WTC11 (cell line): Measurements from ENCODE around the gene CCDC15. TPM values are rescaled to one million over a fixed set of nuclear protein-coding genes. Genes with fewer than 3 reads are reported as not detected.

Experiments used
- ATAC-seq: fragments of 200-7000 bp; cut with Tn5 transposase; 2 replicates; pipeline ENCODE4 v1.10.0; 2021; ENCODE audit warnings: mild to moderate bottlenecking, moderate library complexity
- CTCF ChIA-PET: fragments of 300-600 bp; sonication (Branson Sonifier 250); formaldehyde crosslinking; loops from one replicate; lab custom pipeline; 2021; ENCODE audit warnings: antibody characterized with exemption; lab: Charles Lee
- POLR2A ChIA-PET: fragments of 350-600 bp; sonication (Branson Sonifier 250); formaldehyde crosslinking; loops from one replicate; lab custom pipeline; 2021; ENCODE audit warnings: antibody characterized with exemption; lab: Charles Lee
- DNase-seq: peaks from one replicate; pipeline ENCODE4 v3.0.0; 2021; ENCODE audit warnings: low spot score
- H3K27ac Mint-ChIP-seq: 2 replicates; pipeline ENCODE4 v1.8.0; 2021; ENCODE audit warnings: mixed read lengths
- H3K27me3 Mint-ChIP-seq: 2 replicates; pipeline ENCODE4 v1.8.0; 2021; ENCODE audit warnings: low read depth, mild to moderate bottlenecking, moderate library complexity, mixed read lengths
- H3K36me3 Mint-ChIP-seq: 2 replicates; pipeline ENCODE4 v1.8.0; 2021; ENCODE audit warnings: mixed read lengths
- H3K4me1 Mint-ChIP-seq: 2 replicates; pipeline ENCODE4 v1.8.0; 2022; ENCODE audit warnings: mixed read lengths
- H3K4me3 Mint-ChIP-seq: 2 replicates; pipeline ENCODE4 v1.8.0; 2021; ENCODE audit warnings: mild to moderate bottlenecking, moderate library complexity, mixed read lengths
- H3K9me3 Mint-ChIP-seq: 2 replicates; pipeline ENCODE4 v1.8.0; 2021; ENCODE audit warnings: mixed read lengths
- ESRRA ChIP-seq: sonication (generic); formaldehyde crosslinking; IDR thresholded peaks from 2 replicates; pipeline ENCODE4 v1.8.1; 2022; ENCODE audit warnings: mild to moderate bottlenecking, missing genetic modification reagents, borderline replicate concordance
- ETV6 ChIP-seq: sonication (generic); formaldehyde crosslinking; IDR thresholded peaks from 2 replicates; pipeline ENCODE4 v1.8.1; 2022; ENCODE audit warnings: mild to moderate bottlenecking, missing genetic modification reagents
- FOXP1 ChIP-seq: sonication (generic); formaldehyde crosslinking; IDR thresholded peaks from 2 replicates; pipeline ENCODE4 v1.8.0; 2022; ENCODE audit warnings: missing genetic modification reagents, mild to moderate bottlenecking, moderate library complexity, borderline replicate concordance
- MYBL2 ChIP-seq: sonication (generic); formaldehyde crosslinking; IDR thresholded peaks from 2 replicates; pipeline ENCODE4 v1.8.1; 2023; ENCODE audit warnings: mild to moderate bottlenecking, moderate library complexity, missing genetic modification reagents
- NR2C2 ChIP-seq: sonication (generic); formaldehyde crosslinking; IDR thresholded peaks from 2 replicates; pipeline ENCODE4 v1.8.0; 2022; ENCODE audit warnings: mild to moderate bottlenecking, missing genetic modification reagents
- OVOL2 ChIP-seq: fragments of 250-450 bp; sonication (Bioruptor Pico); IDR thresholded peaks from 2 replicates; pipeline ENCODE4 v1.9.0; 2021; ENCODE audit warnings: mild to moderate bottlenecking, borderline replicate concordance
- RORB ChIP-seq: fragments of 250-450 bp; sonication (Bioruptor Pico); IDR thresholded peaks from 2 replicates; pipeline ENCODE4 v1.9.0; 2021; ENCODE audit warnings: mild to moderate bottlenecking
- SMAD3 ChIP-seq: sonication (generic); formaldehyde crosslinking; IDR thresholded peaks from 2 replicates; pipeline ENCODE4 v1.8.0; 2022; ENCODE audit warnings: missing genetic modification reagents, mild to moderate bottlenecking, borderline replicate concordance
- SOX15 ChIP-seq: fragments of 250-450 bp; sonication (Bioruptor Pico); IDR thresholded peaks from 2 replicates; pipeline ENCODE4 v1.9.0; 2021; ENCODE audit warnings: mild to moderate bottlenecking
- SP1 ChIP-seq: sonication (generic); formaldehyde crosslinking; conservative IDR thresholded peaks from 2 replicates; pipeline ENCODE4 v1.8.1; 2022; ENCODE audit warnings: missing genetic modification reagents
- TEAD4 ChIP-seq: sonication (generic); formaldehyde crosslinking; IDR thresholded peaks from 2 replicates; pipeline ENCODE4 v1.8.0; 2022; ENCODE audit warnings: mild to moderate bottlenecking, missing genetic modification reagents
- ZNF232 ChIP-seq: sonication (generic); formaldehyde crosslinking; IDR thresholded peaks from 2 replicates; pipeline ENCODE4 v1.8.0; 2022; ENCODE audit warnings: mild to moderate bottlenecking, missing genetic modification reagents
- ZNF396 ChIP-seq: fragments of 250-450 bp; sonication (Bioruptor Pico); IDR thresholded peaks from 2 replicates; pipeline ENCODE4 v1.8.0; 2021; ENCODE audit warnings: mild to moderate bottlenecking, moderate library complexity, borderline replicate concordance
- total RNA-seq: library from RNA; stranded (reverse); gene quantifications from 3 replicates; pipeline ENCODE4 v1.2.3, GENCODE V29; 2021
- TF ChIP-seq, protein P1 (sequence below): sonication (generic); formaldehyde crosslinking; IDR thresholded peaks from 2 replicates; pipeline ENCODE4 v1.8.0; 2022; ENCODE audit warnings: mild to moderate bottlenecking, missing genetic modification reagents
- TF ChIP-seq, protein P2 (sequence below): sonication (generic); formaldehyde crosslinking; IDR thresholded peaks from 2 replicates; pipeline ENCODE4 v1.8.1; 2023; ENCODE audit warnings: mild to moderate bottlenecking, missing genetic modification reagents, moderate library complexity
- TF ChIP-seq, protein P3 (sequence below): fragments of 250-450 bp; sonication (Bioruptor Pico); IDR thresholded peaks from 2 replicates; pipeline ENCODE4 v1.9.0; 2021; ENCODE audit warnings: moderate library complexity, mild to moderate bottlenecking, inconsistent platforms, borderline replicate concordance
- TF ChIP-seq, protein P4 (sequence below): sonication (generic); formaldehyde crosslinking; IDR thresholded peaks from 2 replicates; pipeline ENCODE4 v1.8.0; 2023; ENCODE audit warnings: missing genetic modification reagents

The CCDC15 gene
- total RNA-seq, 1 experiment from 2014 or later, result 2.4 TPM

DNA sequence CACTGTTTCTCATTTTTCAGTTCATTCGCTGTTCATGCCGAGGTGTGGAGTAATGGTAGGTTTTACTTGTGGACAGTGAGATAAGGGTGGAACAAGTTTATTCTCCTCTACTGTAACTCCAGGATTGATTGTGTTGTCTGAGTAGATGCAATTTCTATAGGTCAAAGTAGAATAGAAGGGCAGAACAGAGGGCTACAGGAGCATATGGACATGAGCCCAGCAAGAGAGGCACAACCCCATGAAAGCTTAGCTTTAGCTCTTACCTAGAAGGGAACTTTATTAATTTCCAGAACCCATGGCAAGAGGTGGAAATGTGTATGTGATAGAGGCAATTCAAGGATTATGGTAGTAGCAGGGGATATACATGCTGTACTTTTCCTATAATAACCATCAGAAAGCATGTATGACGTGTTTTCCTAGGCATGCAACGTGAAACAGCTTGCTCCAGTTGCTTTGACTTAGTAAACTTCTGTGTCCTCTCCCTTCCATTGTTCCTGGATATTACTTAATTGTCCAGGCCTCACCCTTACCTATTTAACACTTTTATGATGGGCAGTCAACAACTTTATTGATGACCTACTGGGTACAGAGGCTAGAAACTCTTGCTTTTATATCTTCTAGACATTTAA, 95.3 kb downstream of the CCDC15 start:
- ChIA-PET POLR2A (interaction anchor here (0.5 kb wide), 1 partner anchor 122 kb away, joined by 3 read pairs; no protein-coding TSS in a partner anchor), CTCF (no interaction called here)
- DNase-seq, result no peak
- Mint-ChIP-seq H3K4me1 (no peaks in the 10 kb centered on the region), H3K4me3 (no peak overlapping the region)
- ATAC-seq, result no peak
- TF ChIP-seq FOXP1 (CRISPR knock-in tag) (no peak), SOX15 (no peak)
- TF ChIP-seq, all 79 proteins: peak for 0
- Mint-ChIP-seq H3K27me3 (no peaks in the 10 kb centered on the region), H3K9me3 (peaks cover 12% of the 10 kb centered on the region), H3K36me3 (peaks cover 8% of the 10 kb centered on the region), H3K27ac (no peak overlapping the region)

DNA sequence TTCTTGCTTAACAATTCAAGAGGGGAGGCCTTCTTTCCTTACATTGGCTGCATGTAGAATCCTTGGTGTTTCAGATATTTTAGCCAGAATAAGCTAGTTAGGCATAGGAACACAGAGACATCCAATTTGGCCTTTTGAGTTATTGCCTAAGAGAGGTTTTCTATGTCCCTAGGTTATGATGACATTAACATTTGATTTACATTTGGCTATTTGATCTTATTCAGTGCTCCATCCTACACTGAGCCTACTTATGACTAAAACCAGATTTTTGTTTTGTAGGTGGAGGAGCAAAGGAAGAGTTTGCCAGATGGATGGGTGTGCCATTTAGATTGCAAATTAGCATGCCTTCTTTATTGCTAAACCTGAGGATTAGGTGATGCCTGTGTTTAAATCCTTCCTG, 98.0 kb downstream of the CCDC15 start:
- no peak for ATAC-seq
- Mint-ChIP-seq H3K36me3 (no peaks in the 10 kb centered on the region), H3K27me3 (no peaks in the 10 kb centered on the region), H3K9me3 (no peaks in the 10 kb centered on the region), H3K4me3 (no peak overlapping the region), H3K27ac (no peak overlapping the region), H3K4me1 (no peaks in the 10 kb centered on the region)
- TF ChIP-seq SP1 (CRISPR knock-in tag), result no peak
- no peak for TF ChIP-seq ZNF232 (CRISPR knock-in tag)
- no peak for TF ChIP-seq OVOL2 (CRISPR knock-in tag)
- TF ChIP-seq ESRRA, result no peak
- TF ChIP-seq, protein P1, sequence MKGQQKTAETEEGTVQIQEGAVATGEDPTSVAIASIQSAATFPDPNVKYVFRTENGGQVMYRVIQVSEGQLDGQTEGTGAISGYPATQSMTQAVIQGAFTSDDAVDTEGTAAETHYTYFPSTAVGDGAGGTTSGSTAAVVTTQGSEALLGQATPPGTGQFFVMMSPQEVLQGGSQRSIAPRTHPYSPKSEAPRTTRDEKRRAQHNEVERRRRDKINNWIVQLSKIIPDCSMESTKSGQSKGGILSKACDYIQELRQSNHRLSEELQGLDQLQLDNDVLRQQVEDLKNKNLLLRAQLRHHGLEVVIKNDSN (CRISPR knock-in tag), result no peak
- TF ChIP-seq TEAD4 (CRISPR knock-in tag), result no peak
- no peak for TF ChIP-seq ZNF396 (CRISPR knock-in tag)
- no peak for DNase-seq
- ChIA-PET POLR2A (no interaction called here), CTCF (no interaction called here)

DNA sequence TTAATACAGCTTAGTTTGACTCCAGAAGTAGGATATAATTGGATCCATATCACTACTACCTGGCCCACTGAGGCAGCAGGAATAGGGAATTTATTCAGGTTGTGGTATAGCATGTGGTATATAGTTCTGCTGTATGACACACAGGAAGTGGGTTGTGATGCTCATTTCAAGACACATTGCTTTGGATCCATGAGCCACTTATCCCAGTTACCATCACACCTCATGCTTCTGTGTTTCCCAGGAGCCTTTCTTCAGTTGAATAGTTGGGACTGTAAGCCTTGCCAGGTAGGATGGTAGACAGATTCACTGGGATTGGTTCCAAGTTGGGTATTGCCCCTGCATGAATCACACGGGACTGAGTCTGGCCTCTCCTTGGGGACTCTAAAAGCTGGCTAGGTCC, 99.2 kb downstream of the CCDC15 start:
- Mint-ChIP-seq H3K27ac (no peak overlapping the region), H3K36me3 (no peaks in the 10 kb centered on the region), H3K27me3 (no peaks in the 10 kb centered on the region), H3K4me3 (no peak overlapping the region), H3K9me3 (no peaks in the 10 kb centered on the region), H3K4me1 (no peaks in the 10 kb centered on the region)
- no peak for ATAC-seq
- ChIA-PET CTCF (interaction anchor here (0.9 kb wide), 1 partner anchor 71 kb away, joined by 3 read pairs; no protein-coding TSS in a partner anchor), POLR2A (no interaction called here)
- TF ChIP-seq, protein P2, sequence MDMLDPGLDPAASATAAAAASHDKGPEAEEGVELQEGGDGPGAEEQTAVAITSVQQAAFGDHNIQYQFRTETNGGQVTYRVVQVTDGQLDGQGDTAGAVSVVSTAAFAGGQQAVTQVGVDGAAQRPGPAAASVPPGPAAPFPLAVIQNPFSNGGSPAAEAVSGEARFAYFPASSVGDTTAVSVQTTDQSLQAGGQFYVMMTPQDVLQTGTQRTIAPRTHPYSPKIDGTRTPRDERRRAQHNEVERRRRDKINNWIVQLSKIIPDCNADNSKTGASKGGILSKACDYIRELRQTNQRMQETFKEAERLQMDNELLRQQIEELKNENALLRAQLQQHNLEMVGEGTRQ (CRISPR knock-in tag), result no peak
- TF ChIP-seq MYBL2 (CRISPR knock-in tag) (no peak), ESRRA (no peak), ZNF396 (CRISPR knock-in tag) (no peak), SMAD3 (no peak), SP1 (CRISPR knock-in tag) (no peak), NR2C2 (CRISPR knock-in tag) (no peak), RORB (CRISPR knock-in tag) (no peak), ETV6 (CRISPR knock-in tag) (no peak)
- TF ChIP-seq, protein P3, sequence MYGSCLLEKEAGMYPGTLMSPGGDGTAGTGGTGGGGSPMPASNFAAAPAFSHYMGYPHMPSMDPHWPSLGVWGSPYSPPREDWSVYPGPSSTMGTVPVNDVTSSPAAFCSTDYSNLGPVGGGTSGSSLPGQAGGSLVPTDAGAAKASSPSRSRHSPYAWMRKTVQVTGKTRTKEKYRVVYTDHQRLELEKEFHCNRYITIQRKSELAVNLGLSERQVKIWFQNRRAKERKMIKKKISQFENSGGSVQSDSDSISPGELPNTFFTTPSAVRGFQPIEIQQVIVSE (CRISPR knock-in tag), result no peak
- TF ChIP-seq, protein P4, sequence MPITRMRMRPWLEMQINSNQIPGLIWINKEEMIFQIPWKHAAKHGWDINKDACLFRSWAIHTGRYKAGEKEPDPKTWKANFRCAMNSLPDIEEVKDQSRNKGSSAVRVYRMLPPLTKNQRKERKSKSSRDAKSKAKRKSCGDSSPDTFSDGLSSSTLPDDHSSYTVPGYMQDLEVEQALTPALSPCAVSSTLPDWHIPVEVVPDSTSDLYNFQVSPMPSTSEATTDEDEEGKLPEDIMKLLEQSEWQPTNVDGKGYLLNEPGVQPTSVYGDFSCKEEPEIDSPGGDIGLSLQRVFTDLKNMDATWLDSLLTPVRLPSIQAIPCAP (CRISPR knock-in tag), result no peak
- no peak for DNase-seq
